HG02943 (cell line): ENCODE measurements around the gene RNF34.

Experiments used
- ATAC-seq: cut with Tn5 transposase; IDR thresholded peaks from one replicate; pipeline ENCODE4 v1.9.1; 2021; ENCODE audit warnings: mild to moderate bottlenecking, low read depth, moderate library complexity; ENCODE audit not compliant: unreplicated experiment

Gene RNF34

GRCh38 chr12:121436706-121437105 is 36.8 kb downstream of the RNF34 start:
- ATAC-seq: no peak

GRCh38 chr12:121438905-121439304 is 39.0 kb downstream of the RNF34 start:
- ATAC-seq: no peak

- no peak for ATAC-seq
Observed at GRCh38 chr12:121439715-121440114, 39.8 kb downstream of the RNF34 start.

- no peak for ATAC-seq
Observed at GRCh38 chr12:121440768-121441167, 40.9 kb downstream of the RNF34 start.

- no peak for ATAC-seq
Observed at GRCh38 chr12:121441555-121441954, 41.6 kb downstream of the RNF34 start.

- no peak for ATAC-seq
Observed at GRCh38 chr12:121442028-121442948, 42.4 kb downstream of the RNF34 start.

GRCh38 chr12:121443193-121443870 is 43.4 kb downstream of the RNF34 start:
- no peak for ATAC-seq

GRCh38 chr12:121443911-121444841 is 44.3 kb downstream of the RNF34 start:
- ATAC-seq: no peak

- no peak for ATAC-seq
Observed at GRCh38 chr12:121444842-121445202, 44.9 kb downstream of the RNF34 start.

- ATAC-seq: no peak
Observed at GRCh38 chr12:121446750-121447149, 46.8 kb downstream of the RNF34 start.

GRCh38 chr12:121448771-121449315 is 48.9 kb downstream of the RNF34 start:
- ATAC-seq: no peak

- ATAC-seq: no peak
Observed at GRCh38 chr12:121451961-121452339, 52.0 kb downstream of the RNF34 start.

GRCh38 chr12:121452340-121452984 is 52.5 kb downstream of the RNF34 start:
- no peak for ATAC-seq

GRCh38 chr12:121452985-121453360 is 53.1 kb downstream of the RNF34 start:
- ATAC-seq: no peak

- ATAC-seq: no peak
Observed at GRCh38 chr12:121453629-121454028, 53.7 kb downstream of the RNF34 start.

- no peak for ATAC-seq
Observed at GRCh38 chr12:121454921-121455320, 55.0 kb downstream of the RNF34 start.

- ATAC-seq: no peak
Observed at GRCh38 chr12:121455766-121456420, 56.0 kb downstream of the RNF34 start.

GRCh38 chr12:121456551-121456950 is 56.6 kb downstream of the RNF34 start:
- ATAC-seq: no peak

GRCh38 chr12:121461048-121461447 is 61.1 kb downstream of the RNF34 start:
- ATAC-seq: no peak

- no peak for ATAC-seq
Observed at GRCh38 chr12:121464331-121464730, 64.4 kb downstream of the RNF34 start.
